Activated gamma-delta T cell treated with anti-CD3 and anti-CD28 coated beads, Interleukin-2, amount 50 U/mL, for 16 hours (primary cell): ENCODE data around the gene VMP1.
"Not testable (repeated sequence)": the region's sequence is repeated elsewhere in the genome, so short reads cannot be mapped to it uniquely, and the experiment has no call there.

Experiments used
- DNase-seq: peaks from one replicate; pipeline ENCODE4 v3.0.0-alpha.2; 2020; ENCODE audit warnings: low read depth

Gene VMP1

DNA sequence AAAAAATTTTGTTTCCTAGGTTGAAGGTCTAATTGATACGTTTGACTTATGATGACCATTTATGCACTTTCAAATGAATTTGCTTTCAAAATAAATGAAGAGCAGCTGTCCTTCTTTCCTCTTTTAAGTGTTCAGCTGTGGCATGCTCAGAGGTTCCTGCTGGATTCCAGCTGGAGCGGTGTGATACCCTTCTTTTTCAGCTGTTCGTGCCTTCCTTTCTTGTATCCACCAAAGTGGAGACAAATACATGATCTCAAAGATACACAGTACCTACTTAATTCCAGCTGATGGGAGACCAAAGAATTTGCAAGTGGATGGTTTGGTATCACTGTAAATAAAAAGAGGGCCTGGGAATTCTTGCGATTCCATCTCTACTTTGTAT lies 134.4 kb downstream of the VMP1 start:
- DNase-seq = not testable (repeated sequence)

DNA sequence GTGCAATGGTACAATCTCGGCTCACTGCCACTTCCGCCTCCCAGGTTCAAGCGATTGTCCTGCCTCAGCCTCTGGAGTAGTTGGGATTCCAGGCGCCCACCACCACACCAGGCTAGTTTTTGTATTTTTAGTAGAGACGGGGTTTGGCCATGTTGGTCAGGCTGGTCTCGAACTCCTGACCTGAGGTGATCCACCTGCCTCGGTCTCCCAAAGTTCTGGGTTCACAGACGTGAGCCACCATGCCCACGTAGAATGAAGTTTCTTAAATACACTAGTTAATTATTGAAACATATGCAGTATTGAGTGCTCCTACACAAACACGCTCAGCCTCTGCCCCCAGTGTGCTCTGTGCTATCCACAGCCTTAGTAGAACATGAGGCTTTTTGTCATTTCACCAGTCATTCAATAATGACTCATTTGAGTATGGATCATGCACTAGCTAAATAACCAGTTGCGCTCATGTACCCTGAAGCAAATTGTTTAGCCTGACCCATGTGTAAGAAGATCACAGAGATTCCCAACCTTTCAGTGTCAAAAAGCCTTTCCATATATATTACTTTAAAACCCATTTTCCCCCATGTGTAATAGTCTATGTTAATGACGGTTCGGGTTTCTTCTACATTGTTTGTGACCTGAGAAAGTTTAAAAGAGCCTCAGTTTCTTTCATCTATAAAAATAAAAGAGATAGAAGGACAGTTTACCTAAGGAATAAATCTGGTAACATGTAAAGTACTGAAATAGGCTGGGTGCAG lies 135.6 kb downstream of the VMP1 start:
- DNase-seq = no peak

GRCh38 chr17:59844884-59845594 lies 137.6 kb downstream of the VMP1 start:
- DNase-seq = no peak

DNA sequence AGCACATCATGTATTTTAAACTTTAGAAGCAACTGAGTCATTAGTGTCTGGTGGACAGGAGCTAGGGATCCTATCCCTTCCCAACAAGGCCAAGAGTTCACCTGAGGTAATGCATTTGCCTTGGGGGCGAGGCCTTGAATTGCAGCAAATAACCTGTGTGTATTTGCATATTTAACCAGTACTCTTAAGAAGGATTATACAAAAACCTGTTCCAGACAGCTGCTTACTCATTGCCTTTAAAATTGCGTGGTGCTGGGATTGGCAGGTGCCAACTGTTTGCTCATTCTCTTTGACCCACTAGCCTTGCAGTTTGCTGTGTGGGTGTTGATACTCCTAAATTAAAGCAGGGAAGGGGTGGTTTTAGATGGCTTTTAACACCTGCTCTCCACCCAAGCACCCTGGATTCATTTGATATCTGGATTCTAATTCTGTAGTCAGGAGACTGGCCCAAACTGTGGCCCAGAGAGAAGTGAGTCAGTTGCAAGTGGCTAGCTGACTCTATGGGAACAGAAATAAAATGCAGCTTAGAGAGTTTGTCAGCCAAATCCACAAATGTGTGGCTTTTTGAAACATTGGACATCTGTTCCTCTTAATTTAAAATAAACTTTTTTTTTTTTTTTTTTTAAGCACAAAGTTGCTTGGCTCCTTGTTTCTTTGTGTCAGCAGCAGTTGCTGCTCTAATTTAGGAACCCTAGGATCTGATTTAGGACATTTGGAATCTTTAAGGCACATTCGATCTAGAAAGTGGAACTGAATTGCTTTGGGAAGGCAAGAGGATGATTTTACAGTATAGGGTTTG lies 138.3 kb downstream of the VMP1 start:
- no peak for DNase-seq

GRCh38 chr17:59846394-59847165 lies 139.1 kb downstream of the VMP1 start:
- DNase-seq = no peak

- DNase-seq = no peak
Observed at GRCh38 chr17:59848385-59848668, 140.9 kb downstream of the VMP1 start.

DNA sequence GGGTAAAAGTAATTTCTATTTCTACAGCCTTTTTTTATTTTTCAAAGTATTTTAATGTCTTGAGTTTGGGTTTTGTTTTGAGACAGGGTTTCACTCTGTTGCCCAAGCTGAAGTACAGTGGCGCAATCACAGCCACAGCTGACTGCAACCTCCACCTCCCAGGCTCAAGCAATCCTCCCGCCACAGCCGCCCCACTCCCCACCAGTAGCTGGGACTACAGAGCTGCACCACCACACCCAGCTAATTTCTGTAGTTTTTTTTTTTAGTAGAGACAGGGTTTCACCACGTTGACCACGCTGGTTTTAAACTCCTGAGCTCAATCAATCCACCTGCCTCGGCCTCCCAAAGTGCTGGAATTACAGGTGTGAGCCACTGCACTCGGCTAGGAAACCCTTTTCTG lies 141.3 kb downstream of the VMP1 start:
- no peak for DNase-seq

DNA sequence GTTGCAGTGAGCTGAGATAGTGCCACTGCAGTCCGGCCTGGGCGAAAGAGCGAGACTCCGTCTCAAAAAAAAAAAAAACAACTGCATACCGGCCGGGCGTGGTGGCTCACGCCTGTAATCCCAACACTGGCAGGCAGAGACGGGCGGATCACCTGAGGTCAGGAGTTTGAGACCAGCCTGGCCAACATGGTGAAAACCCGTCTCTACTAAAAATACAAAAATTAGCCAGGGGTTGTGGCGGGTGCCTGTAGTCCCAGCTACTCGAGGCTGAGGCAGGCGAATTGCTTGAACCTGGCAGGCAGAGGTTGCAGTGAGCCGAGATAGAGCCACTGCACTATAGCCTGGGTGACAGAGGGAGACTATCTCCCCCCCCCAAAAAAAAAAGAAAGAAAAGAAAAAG lies 142.9 kb downstream of the VMP1 start:
- not testable (repeated sequence) for DNase-seq

GRCh38 chr17:59851439-59852375 lies 144.3 kb downstream of the VMP1 start:
- DNase-seq = no peak

DNA sequence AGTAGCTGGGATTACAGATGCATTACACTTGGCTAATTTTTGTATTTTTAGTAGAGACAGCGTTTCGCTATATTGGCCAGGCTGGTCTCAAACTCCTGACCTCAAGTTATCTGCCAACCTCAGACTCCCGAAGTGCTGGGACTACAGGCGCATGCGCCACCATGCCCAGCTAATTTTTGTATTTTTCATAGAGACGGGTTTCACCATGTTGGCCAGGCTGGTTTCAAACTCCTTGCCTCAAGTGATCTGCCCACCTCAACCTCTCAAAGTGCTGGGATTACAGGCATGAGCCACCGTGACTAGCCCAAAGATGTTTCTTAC lies 145.4 kb downstream of the VMP1 start:
- DNase-seq = not testable (repeated sequence)

DNA sequence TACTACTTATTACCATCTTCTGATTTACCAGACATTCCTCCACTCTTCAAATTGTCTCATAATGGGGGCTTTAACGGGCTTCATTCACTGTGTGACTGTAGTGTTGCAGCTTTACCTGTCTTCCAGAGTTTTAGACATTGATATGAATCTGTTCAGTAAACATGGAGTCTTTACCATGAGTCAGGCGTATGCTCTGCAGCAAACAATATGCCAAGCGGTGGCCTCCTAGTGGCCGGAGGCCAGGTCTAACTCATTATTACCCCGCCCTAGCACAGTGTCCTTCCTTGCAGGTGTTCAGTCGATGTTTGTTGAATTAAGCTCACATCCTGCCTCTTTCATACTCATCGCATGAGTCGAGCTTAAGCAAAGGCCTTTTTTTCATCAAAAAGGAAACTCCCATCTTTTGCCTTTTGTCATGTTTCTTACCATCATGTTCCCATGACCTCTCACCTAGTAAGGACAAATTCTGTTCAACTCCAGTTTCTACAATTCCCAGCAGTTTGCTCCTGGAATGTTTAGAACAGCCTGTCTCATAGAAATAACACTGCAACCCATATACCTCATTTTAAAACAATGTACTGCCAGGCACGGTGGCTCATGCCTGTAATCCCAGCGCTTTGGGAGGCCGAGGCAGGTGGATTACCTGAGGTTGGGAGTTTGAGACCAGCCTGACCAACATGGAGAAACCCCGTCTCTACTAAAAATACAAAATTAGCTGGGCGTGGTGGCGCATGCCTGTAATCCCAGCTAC lies 145.9 kb downstream of the VMP1 start:
- DNase-seq = peak; percentile 34

GRCh38 chr17:59853919-59854729 lies 146.7 kb downstream of the VMP1 start:
- DNase-seq = not testable (repeated sequence)

DNA sequence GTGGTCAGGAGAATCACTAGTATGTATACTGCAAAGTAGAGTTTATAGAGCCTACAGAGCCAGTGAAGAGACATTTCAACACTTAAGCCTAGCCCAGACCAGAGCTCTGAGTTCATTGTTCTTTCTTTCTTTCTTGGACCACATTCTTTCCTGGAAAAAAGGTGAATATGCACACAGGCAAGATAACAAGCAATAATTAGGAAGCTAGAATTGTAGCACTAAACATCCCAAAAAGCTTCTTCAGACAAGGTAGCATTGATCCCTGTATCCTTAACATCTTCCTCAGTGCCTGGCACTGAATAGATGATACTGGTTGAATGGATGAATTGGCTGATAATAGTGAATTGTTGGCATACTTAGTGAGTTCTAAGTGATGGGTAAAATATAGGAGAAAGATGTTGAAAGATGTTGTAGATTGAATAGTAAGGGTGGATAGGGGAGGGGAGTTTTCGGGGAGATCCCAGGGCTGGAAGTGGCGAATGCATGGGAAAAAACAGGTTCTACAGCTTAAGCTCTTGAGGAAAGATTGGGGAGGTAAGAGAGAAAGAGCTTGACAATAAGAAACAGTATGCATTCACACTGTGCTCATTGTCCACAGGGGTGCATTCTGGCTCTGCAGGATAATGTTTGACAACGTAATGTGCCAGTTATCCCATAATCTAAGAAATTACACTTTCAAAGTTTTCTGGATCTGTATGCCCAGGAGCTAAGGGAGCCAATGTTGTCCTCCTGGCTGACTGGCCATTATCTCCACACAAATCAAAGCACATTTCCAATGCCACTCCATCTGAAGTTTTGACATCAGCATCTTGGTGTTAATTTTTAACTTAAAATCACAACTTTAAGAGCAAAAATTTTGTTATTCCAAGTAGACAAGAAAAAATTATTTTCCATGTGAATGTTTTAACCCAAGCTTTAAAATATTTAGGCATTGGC lies 149.7 kb downstream of the VMP1 start:
- DNase-seq = no peak

DNA sequence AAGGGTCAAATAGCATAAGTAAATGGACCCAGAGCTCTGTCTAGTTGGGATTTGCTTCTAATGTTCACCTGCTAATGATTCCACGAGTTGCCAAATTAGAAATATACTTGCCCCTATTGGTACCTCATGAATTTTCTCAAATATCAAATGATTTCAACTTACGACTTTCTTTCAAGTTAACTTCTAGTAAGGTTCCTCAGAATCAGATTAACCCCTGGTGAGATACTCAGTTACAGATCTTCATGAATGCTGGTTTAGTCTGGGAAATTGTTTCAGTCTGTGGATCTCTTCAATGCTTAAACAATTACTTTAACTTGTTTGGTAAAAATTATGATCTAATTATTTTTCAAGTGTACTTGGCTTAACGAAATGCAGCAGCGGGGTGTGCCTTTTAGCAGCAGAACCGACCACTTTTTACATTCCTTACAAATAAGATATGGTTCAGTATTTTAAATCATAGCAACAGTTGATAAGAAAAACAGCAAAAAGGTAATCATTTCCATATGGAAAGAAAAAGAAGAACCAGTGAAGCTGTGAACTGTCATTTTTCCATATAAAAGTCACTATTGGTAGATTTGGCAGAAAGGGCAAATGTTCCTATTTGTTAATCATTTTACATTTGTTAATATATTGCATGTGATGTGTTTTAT lies 150.8 kb downstream of the VMP1 start:
- no peak for DNase-seq

DNA sequence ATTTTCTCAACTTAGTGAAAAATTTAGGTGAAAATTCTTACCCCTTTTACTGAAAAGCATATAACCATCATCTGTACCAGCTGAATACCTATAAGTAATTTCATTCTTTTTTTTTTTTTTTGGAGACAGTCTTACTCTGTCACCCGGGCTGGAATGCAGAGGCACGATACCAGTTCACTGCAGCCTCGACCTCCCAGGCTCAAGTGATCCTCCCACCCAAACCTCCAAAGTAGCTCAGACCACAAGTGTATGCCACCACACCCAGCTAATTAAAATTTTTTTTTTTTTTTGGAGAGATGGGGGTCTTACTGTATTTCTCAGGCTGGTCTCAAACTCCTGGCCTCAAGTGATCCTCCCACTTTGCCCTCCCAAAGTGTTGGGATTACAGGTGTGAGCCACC lies 151.5 kb downstream of the VMP1 start:
- DNase-seq = no peak

GRCh38 chr17:59859444-59860025 lies 152.1 kb downstream of the VMP1 start:
- no peak for DNase-seq

DNA sequence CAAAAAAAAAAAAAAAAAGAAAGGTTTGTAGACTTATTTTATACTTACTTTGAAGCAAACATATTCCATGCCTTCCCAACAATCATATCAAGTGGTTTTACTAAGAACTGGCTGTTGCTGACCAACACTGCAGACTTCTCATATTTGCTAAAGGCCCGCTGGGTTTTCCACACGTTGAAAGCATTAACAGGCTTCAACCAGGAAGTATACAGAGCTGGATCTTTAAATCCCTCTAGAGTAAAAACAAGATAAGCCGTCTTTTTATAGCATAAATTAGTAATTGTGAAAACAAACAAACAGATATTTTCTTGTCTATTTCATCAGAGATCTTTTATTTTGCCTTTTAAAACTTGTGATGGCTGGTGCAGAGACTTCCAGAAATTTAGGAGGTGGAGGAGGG lies 156.2 kb downstream of the VMP1 start:
- DNase-seq = no peak

GRCh38 chr17:59869941-59870218 lies 162.4 kb downstream of the VMP1 start:
- no peak for DNase-seq
